GM18873 (cell line): Measurements from ENCODE around the gene ERGIC1.

ENCODE experiments used
- ATAC-seq: cut with Tn5 transposase; IDR thresholded peaks from one replicate; pipeline ENCODE4 v1.9.1; 2021; ENCODE audit warnings: mild to moderate bottlenecking, moderate library complexity, moderate number of reproducible peaks; ENCODE audit not compliant: unreplicated experiment, low FRiP score

The ERGIC1 gene

GRCh38 chr5:172958331-172959046 is 124.4 kb downstream of the ERGIC1 start:
- no peak for ATAC-seq

GRCh38 chr5:172959824-172960799 is 126.1 kb downstream of the ERGIC1 start:
- ATAC-seq, result no peak

DNA sequence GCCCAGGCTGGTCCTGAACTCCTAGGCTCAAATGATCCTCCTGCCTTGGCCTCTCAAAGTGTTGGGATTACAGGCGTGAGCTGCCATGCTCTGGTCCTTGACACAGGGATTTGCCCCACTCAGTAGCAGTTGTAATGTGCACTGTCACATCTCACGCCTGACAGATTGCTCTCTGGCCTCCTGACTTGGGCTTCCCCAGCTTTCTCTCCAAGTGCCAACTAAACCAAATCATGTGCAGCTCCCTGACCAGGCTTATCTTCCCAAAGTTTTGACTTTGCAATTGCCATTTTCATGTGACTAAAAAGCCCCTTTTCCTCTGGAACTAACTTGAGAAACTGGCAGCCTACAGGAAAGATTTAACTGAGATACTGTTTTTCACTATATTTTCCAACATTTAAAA is 135.9 kb downstream of the ERGIC1 start:
- ATAC-seq, result no peak

DNA sequence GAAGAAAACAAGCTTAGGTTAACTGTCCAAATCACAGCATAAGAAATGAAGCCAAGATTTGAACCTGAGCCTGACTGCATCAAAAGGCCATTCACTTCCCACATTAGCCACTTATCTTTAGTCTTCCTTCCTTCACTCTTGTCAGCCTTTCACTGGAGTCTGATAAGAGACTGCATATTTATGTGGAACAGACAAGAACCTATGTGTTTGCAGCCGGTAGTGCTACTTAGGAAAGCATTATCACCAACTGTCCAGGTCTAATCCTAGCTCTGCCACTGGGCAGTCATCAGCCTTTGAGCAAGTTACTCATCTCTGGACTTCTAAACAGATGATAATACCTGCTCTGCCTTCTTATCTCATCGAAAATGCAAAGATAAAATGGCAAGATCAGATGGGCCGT is 137.4 kb downstream of the ERGIC1 start:
- no peak for ATAC-seq

- ATAC-seq, result no peak
Measured at GRCh38 chr5:172972552-172972951, 138.5 kb downstream of the ERGIC1 start.

- no peak for ATAC-seq
Measured at GRCh38 chr5:172973127-172973916, 139.3 kb downstream of the ERGIC1 start.

DNA sequence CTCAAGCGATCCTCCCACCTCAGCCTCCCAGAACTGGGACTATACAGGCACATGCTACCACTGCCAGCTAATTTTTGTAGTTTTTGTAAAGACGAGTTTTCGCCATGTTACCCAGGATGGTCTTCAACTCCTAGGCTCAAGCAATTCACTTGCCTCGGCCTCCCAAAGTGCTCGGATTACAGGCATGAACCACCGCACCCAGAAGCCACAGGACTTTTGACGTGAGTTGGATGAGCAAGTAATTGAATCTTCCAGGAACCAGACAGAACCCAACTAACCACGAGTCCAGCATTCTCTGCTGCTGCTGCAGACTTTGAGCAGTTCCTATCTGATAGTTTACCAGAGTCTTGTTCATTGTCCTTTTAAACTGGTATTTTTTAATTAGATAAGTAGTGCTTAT is 139.9 kb downstream of the ERGIC1 start:
- no peak for ATAC-seq

GRCh38 chr5:172975289-172975688 is 141.2 kb downstream of the ERGIC1 start:
- no peak for ATAC-seq

DNA sequence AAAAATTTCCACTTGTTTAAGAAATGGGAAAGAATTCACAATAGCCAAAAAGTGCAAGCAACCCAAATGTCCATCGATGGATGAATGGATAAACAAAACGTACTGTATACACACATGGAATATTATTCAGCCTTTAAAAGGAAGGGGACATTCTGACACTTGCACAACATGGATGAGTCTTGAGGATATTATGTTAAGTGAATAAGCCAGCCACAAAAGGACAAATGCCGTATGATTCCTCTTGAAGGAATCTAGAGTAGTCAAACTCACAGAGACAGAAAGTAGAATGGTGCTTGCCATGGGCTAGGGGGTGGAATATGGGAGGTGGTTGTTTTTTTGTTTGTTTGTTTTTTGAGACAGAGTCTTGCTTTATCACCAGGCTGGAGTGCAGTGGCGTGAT is 145.7 kb downstream of the ERGIC1 start:
- ATAC-seq, result no peak

GRCh38 chr5:172981931-172982330 is 147.9 kb downstream of the ERGIC1 start:
- no peak for ATAC-seq

DNA sequence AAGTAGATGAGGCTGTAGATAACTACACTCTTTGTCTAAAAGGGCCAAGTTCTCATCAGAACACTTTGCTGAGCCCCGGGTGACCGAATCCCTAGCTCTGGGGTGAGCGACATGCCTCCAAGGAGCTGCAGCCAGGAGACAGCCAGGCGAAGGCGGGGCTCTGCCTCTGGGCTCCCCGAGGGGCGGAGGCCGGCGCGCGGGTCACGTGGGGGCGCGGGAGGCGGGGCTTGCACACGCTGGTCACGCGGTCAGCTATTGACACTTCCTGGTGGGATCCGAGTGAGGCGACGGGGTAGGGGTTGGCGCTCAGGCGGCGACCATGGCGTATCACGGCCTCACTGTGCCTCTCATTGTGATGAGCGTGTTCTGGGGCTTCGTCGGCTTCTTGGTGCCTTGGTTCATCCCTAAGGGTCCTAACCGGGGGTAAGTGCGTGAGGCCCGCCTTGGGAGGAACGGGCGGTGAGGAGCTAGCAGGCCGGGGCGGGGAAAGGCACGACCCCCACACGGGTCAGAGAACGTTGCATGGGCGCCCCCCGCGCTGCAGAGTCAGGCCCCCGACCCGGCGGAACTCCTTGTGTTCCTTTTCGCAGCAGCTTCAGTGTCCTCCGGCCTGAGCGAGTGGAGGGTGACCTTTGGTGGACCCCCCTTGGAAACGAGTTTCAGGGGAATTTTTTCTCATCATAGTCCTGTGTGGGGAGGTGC is 149.6 kb downstream of the ERGIC1 start, which contains the start of gene ATP6V0E1:
Gene ATP6V0E1, plus strand, starts transcription at position 230 of the 702 bp plus-strand sequence. Its CDS starts 90 bp downstream, at position 320.
- peak; percentile 75 for ATAC-seq

- peak; percentile 58 for ATAC-seq
Measured at GRCh38 chr5:172984244-172984953, 150.3 kb downstream of the ERGIC1 start.

DNA sequence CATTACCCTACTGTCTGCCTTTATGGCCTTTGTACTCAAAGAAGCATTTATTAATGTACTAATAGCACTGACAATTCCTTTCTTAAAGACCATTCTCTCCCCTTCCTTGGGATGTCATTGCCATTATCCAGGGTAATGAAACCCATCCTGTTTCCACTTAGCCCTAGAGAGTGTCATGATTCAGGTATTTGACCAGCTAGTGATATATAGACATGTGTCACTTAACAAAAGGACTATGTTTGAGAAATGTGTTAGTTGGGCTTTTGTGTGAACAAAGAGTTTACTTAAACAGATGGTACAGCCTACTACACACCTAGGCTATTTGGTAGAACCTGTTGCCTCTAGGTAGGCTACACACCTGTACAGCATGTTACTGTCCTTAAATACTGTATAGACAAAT is 151.5 kb downstream of the ERGIC1 start:
- no peak for ATAC-seq

GRCh38 chr5:172988276-172988675 is 154.2 kb downstream of the ERGIC1 start:
- ATAC-seq, result no peak

GRCh38 chr5:172990776-172991175 is 156.7 kb downstream of the ERGIC1 start:
- no peak for ATAC-seq

GRCh38 chr5:172994405-172994804 is 160.4 kb downstream of the ERGIC1 start:
- no peak for ATAC-seq

GRCh38 chr5:172999372-172999973 is 165.4 kb downstream of the ERGIC1 start:
- ATAC-seq, result no peak

DNA sequence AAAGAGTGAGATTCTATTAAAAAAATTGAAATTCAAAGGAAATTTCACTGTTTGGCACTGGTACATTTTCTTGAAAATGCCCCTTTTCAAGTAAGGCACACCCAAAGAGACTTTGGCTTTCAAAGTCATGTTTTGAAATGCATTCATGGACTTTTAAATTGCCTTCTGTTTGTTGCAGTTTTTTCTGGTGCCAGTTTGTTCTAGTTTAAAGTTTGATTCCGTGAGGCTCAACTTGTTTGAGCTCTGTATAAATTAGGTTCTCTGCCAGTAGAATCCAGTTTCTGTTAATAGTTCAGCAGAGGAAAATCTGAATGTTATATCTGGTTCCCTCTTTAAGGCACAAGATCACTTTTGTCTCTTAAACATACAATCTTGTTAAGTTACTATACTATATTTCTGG is 165.9 kb downstream of the ERGIC1 start:
- ATAC-seq, result no peak

DNA sequence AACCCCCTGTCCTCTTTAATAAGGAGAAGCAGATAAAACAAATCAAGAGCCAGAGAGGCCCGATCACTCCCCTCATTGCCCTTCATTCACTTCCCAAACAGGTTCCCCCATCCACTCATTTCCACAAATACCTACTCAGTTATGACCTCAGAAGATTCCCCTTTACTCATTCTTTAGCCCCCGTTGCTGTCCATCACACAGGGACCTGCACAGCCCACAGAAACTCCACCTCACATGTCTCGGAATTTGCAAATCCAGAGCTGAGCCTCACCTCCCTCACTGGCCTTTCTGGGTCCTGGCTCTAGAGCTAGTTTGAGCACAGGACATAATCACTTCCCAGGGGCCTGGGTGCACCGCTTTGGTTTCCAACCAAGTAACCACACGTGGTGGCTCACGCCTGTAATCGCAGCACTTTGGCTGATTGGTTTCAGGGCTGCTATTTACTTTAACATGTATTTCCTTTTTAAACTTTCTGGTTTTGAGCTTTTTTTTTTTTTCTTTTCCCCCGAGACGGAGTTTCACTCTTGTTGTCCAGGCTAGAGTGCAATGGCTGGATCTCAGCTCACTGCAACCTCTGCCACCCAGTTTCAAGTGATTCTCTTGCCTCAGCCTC is 167.3 kb downstream of the ERGIC1 start:
- ATAC-seq, result peak; percentile 46
